Effector CD8-positive, alpha-beta T cell (primary cell): ENCODE results near the gene ZNF687.

ENCODE experiments used
- DNase-seq: peaks from one replicate; lab custom pipeline; 2025; lab: John Stamatoyannopoulos, UW

The ZNF687 gene

DNA sequence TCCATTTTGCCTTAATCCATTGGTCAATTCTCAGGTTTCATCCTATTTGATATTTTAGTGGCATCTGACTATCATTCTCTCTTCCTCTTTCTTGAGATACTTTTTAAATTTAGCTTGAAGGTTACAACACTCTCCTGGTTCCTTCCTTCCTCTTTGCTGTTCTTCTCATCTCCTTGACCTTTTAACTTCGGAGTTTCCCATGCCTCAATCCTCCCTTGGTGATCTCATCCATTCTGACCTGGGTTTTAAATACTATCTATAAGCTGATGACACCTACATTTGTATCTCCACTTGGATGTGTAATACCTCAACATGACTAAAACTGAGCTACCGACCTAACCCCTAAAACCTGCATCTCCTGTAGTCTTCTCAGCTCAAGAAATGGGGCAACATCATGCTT is 4.8 kb upstream of the ZNF687 start:
- no peak for DNase-seq

DNA sequence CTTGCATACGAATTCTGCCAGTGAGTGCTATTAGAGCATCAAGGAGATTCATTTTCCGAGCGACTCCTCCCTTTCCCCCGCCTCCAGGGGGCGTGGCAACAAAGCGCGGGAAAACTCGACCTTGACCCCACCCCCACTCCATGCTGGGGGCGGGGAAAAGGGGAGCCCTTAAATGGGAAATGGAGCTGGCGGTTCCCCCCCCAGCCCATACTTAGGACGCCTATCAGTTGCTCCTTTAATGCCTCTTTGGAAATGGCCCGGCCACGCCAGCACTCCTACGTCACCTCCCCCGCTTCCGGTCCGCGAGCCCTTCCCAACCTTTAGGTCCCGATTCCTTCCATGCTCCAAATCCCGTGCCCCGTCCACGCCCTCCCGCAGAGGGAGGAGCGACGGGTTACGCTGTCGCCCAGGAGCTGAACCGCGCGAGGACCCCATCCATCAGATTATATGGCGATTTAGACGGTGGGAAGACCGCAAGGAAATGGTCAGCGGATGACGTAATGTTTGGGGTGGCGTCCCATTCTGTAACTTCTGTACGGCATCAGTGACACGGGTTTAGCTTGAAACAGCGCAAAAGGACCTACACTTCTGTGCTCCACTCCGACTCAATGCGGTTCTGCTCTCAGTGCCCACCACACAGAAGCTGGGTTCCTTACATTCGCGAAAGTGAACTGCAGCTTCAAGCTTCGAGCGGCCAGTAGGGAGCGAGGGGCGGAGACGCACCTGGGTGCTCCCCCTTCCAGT is 702 bp upstream of the ZNF687 start:
- DNase-seq, result peak; percentile 96

- DNase-seq, result no peak
These were observed 1.0 kb downstream of the ZNF687 start for GRCh38 chr1:151282883-151283725.

DNA sequence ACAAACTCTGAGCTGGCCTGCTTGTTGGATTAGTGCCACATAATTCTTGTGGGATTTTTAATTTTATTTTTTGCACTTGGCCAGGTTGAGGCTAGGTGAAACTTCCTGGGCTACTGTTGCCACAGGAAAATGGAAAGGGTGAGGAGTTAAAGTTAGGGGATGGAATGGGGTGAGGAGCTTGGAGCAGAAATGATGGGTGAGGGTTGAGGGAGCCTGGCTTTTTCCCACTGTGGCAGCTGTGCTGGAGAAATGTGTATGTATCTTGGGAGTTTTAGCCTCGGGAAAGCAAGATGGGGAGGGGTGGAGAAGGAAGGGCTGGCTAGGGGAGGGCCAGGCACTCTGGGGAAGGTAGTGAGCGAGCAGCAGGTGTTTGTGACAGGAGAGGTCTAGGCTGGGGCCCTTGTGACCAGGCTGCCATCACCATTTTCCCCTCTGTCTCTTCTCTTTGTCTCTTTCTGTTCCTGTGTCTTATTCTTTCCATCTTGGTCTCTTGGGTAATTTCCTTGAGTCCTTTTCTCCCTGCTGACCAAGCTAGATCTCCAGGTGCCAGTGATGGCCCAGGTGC is 2.0 kb downstream of the ZNF687 start:
- no peak for DNase-seq

DNA sequence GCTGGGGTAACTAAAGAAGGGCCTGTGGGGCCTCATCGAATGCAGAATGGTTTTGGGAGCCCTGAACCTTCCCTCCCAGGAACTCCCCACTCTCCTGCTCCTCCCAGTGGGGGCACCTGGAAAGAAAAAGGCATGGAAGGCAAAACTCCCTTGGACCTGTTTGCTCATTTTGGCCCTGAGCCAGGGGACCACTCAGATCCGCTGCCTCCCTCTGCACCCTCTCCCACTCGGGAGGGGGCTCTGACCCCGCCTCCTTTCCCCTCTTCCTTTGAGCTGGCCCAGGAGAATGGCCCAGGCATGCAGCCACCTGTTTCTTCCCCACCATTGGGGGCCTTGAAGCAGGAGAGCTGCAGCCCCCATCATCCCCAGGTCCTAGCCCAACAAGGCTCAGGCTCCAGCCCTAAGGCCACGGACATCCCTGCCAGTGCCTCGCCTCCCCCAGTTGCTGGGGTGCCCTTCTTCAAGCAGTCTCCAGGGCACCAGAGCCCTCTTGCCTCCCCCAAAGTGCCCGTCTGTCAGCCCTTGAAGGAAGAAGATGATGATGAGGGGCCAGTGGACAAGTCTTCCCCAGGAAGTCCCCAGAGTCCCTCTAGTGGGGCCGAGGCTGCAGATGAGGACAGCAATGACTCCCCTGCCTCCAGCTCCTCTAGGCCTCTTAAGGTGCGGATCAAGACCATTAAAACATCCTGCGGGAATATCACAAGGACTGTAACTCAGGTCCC is 4.7 kb downstream of the ZNF687 start:
- no peak for DNase-seq

DNA sequence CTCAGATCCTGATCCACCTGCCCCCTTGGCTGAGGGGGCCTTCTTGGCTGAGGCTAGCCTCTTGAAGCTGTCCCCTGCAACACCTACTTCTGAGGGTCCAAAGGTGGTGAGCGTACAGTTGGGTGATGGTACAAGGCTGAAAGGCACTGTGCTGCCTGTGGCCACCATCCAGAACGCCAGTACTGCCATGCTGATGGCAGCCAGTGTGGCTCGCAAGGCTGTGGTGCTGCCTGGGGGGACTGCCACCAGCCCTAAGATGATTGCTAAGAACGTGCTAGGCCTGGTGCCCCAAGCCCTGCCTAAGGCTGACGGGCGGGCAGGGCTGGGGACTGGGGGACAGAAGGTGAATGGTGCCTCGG is 5.2 kb downstream of the ZNF687 start:
- no peak for DNase-seq

DNA sequence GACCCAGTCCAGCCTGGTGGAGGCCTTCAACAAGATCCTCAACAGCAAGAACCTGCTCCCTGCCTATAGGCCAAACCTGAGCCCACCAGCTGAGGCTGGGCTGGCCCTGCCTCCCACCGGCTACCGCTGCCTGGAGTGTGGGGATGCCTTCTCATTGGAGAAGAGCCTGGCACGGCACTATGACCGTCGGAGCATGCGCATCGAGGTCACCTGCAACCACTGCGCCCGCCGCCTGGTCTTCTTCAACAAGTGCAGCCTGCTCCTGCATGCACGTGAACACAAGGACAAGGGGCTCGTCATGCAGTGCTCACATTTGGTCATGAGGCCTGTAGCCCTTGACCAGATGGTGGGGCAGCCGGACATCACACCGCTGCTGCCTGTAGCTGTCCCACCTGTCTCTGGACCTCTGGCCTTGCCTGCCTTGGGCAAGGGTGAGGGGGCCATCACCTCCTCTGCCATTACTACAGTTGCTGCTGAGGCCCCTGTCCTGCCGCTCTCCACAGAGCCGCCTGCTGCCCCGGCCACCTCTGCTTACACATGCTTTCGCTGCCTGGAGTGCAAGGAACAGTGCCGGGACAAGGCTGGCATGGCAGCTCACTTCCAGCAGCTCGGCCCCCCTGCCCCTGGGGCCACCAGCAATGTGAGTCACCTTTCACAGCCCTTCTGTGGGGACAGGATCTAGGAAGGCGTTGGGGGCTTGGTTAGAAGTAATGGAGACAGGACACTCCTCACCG is 5.8 kb downstream of the ZNF687 start:
- no peak for DNase-seq

DNA sequence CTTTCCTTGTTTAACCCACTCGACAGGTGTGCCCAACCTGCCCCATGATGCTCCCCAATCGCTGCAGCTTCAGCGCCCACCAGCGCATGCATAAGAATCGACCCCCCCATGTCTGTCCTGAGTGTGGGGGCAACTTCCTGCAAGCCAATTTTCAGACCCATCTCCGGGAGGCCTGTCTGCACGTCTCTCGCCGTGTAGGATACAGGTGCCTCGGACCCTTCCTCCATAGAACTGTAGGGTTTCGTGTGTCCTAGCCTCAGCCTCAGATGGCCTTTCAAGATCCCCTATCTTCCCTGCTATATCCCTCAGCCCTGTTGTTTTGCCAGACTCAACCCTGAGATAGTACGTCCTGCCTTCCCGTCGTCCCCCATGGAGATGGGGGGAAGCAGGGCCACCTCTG is 6.4 kb downstream of the ZNF687 start:
- DNase-seq, result no peak

DNA sequence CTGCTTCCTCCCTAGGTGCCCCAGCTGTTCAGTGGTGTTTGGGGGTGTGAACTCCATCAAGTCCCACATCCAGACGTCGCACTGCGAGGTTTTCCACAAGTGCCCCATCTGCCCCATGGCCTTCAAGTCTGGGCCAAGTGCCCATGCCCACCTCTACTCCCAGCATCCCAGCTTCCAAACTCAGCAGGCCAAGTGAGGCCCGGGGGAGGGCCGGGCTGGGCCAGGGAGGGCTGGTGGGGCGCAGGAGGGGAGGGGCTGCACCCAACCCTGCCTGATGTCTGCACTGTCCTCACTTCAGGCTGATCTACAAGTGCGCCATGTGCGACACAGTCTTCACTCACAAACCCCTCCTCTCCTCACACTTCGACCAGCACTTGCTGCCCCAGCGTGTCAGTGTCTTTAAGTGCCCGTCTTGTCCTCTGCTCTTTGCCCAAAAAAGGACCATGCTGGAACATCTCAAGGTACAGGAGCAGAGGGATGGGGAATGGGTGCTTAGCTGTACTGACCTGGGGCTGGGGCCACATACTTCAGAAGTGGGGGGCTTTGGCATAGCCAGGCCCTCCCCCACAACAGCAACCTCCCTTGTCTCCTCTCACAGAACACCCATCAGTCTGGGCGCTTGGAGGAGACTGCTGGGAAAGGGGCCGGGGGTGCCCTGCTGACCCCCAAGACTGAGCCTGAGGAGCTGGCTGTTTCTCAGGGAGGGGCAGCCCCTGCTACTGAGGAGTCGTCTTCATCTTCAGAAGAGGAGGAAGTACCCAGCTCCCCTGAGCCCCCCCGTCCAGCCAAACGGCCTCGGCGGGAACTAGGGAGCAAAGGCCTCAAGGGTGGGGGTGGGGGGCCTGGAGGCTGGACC is 7.2 kb downstream of the ZNF687 start:
- DNase-seq, result no peak

- no peak for DNase-seq
These were observed 8.1 kb downstream of the ZNF687 start for GRCh38 chr1:151289991-151290708.

GRCh38 chr1:151290709-151291303 is 8.7 kb downstream of the ZNF687 start:
- DNase-seq, result no peak

- no peak for DNase-seq
These were observed 10.3 kb downstream of the ZNF687 start for GRCh38 chr1:151292207-151293030.

- no peak for DNase-seq
These were observed 11.0 kb downstream of the ZNF687 start for GRCh38 chr1:151293093-151293492.

GRCh38 chr1:151294742-151295462 is 12.8 kb downstream of the ZNF687 start:
- DNase-seq, result no peak

DNA sequence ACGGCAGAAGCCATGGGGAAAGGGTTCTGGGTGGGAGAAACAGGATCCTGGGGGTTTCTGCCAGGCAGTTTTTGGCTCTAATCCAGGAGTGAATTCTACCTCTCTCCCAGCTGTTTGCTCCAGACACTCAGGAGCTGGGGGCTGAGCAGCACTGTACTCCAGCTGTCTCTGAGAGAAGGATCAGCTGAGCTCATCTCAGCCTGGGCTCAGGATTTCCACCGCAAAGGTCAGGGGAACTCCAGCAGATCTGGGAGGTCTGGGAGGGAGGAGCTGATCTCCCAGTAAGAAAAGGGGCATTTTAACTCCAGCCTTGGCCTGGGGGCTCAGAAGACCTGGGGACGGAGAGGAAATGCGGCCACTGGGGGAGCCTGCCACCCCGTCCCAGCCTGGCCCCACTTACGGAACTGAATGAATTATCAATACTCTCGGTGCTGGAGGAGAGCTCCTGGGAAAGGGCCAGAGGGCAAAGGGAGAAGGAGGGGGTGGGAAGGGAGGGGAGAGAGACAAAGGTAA is 27.8 kb downstream of the ZNF687 start:
- no peak for DNase-seq

DNA sequence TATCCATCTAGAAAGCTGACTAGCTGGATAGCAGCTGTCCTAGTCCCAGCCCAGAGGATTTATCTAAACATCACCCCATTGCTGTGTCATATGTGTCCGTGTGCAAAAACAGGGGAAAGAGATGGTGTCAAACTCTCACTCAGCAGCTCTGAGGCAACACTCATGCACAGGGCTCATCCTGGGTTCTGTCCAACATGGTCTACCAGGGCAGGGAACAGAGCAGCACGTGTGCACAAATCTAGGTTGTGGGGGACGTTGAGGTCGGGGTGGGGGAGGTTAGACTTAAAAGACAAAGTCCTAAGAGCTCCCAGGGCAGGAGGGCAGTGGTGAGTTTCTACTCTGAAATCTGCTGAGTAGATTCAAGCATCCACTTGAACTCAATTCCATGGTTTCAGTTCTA is 28.9 kb downstream of the ZNF687 start:
- no peak for DNase-seq

- DNase-seq, result no peak
These were observed 29.7 kb downstream of the ZNF687 start for GRCh38 chr1:151311589-151312331.
